Nephron progenitor cell (in vitro differentiated cells): ENCODE data around the gene MAPK12.

Experiments
- DNase-seq: peaks from one replicate; pipeline ENCODE4 v3.0.0; 2021
- H3K27ac Mint-ChIP-seq: 2 replicates; pipeline ENCODE4 v1.8.0; 2021; ENCODE audit warnings: mild to moderate bottlenecking, moderate library complexity, mixed read lengths
- H3K27me3 Mint-ChIP-seq: 2 replicates; pipeline ENCODE4 v1.8.0; 2021; ENCODE audit warnings: mild to moderate bottlenecking, low read depth, mixed read lengths; ENCODE audit not compliant: poor library complexity
- H3K36me3 Mint-ChIP-seq: 2 replicates; pipeline ENCODE4 v1.8.0; 2021; ENCODE audit warnings: low read depth, mixed read lengths
- H3K4me1 Mint-ChIP-seq: 2 replicates; pipeline ENCODE4 v1.8.0; 2021; ENCODE audit warnings: mixed read lengths
- H3K4me3 Mint-ChIP-seq: 2 replicates; pipeline ENCODE4 v1.8.0; 2021; ENCODE audit warnings: mild to moderate bottlenecking, moderate library complexity, mixed read lengths
- H3K9me3 Mint-ChIP-seq: 2 replicates; pipeline ENCODE4 v1.8.0; 2021; ENCODE audit warnings: mild to moderate bottlenecking, moderate library complexity, mixed read lengths
- TF ChIP-seq, protein P1 (sequence below): fragments of 200-600 bp; sonication (generic); IDR thresholded peaks from 2 replicates; pipeline ENCODE4 v1.5.0; 2021; ENCODE audit warnings: antibody characterized with exemption

MAPK12 gene

GRCh38 chr22:50242406-50242949 lies 19.0 kb downstream of the MAPK12 start:
- Mint-ChIP-seq H3K4me1 (peaks cover 49% of the 10 kb centered on the region), H3K27ac (no peak overlapping the region), H3K27me3 (peaks cover 7% of the 10 kb centered on the region), H3K9me3 (no peaks in the 10 kb centered on the region), H3K36me3 (peaks cover 7% of the 10 kb centered on the region), H3K4me3 (peak overlapping the region; percentile 96)
- TF ChIP-seq, protein P1, sequence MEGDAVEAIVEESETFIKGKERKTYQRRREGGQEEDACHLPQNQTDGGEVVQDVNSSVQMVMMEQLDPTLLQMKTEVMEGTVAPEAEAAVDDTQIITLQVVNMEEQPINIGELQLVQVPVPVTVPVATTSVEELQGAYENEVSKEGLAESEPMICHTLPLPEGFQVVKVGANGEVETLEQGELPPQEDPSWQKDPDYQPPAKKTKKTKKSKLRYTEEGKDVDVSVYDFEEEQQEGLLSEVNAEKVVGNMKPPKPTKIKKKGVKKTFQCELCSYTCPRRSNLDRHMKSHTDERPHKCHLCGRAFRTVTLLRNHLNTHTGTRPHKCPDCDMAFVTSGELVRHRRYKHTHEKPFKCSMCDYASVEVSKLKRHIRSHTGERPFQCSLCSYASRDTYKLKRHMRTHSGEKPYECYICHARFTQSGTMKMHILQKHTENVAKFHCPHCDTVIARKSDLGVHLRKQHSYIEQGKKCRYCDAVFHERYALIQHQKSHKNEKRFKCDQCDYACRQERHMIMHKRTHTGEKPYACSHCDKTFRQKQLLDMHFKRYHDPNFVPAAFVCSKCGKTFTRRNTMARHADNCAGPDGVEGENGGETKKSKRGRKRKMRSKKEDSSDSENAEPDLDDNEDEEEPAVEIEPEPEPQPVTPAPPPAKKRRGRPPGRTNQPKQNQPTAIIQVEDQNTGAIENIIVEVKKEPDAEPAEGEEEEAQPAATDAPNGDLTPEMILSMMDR: no peak
- no peak for DNase-seq

GRCh38 chr22:50238755-50239154 lies 22.7 kb downstream of the MAPK12 start:
- Mint-ChIP-seq H3K36me3 (peaks cover 24% of the 10 kb centered on the region), H3K27ac (no peak overlapping the region), H3K9me3 (no peaks in the 10 kb centered on the region), H3K4me1 (peaks cover 29% of the 10 kb centered on the region), H3K27me3 (peaks cover 14% of the 10 kb centered on the region), H3K4me3 (no peak overlapping the region)
- TF ChIP-seq, protein P1: no peak
- DNase-seq: no peak

DNA sequence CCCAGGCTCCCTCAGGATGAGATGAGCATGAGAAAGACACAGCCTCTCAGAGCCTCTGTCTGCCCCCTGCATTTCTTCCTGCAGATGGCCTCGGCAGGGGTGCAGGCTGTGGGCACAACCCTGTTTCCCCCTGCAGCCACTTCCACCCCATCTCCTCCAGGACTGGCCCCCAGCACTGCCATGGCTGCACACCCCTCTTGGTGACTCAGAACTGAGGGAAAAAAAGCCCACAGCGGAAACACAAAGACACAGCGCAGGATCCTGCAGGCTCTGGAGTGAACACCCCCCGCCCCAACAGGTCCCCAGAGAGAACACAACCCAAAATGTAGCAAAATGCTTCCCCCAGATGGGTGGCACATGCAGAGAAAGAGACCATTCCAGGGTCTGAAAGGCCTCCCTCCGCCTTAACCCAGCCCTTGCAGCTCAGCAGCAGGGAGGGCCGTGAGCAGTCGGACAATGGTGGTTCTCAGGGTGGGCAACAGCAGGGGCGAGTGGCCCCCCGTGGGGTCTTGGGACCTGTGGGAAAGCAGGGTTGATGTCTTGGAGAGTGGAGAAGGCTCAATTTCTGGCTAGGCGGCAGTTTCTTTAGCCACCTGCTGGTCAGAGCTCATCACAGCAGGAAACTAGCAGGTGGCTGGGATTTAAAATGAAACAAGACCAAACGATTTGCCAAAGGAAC lies 24.6 kb downstream of the MAPK12 start:
- no peak overlapping the region for H3K27ac Mint-ChIP-seq
- peaks cover 12% of the 10 kb centered on the region for H3K27me3 Mint-ChIP-seq

DNA sequence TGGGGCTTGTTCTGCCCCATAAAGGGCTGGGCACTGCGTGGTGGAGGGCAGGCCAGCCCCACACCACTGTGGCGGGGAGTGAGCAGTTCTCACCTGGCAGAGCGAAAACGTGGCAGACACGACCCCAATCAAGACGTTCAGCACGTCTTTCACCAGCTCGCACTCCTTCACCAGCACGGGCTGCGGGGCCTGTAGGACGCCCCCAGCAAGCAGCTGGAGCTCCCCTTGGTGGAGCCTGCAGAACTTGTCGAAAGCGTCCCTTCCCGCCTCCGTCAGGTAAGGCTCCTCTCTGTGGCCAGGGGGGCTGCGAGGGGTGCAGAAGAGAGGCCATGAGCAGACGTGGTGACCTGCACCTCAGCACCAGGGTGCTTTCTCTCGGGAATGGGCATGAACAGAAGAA lies 28.3 kb downstream of the MAPK12 start:
- H3K36me3 Mint-ChIP-seq: peaks cover 34% of the 10 kb centered on the region
- H3K9me3 Mint-ChIP-seq: no peaks in the 10 kb centered on the region
- H3K4me1 Mint-ChIP-seq: no peaks in the 10 kb centered on the region
- peaks cover 13% of the 10 kb centered on the region for H3K27me3 Mint-ChIP-seq
- H3K27ac Mint-ChIP-seq: no peak overlapping the region
- H3K4me3 Mint-ChIP-seq: no peak overlapping the region
- DNase-seq: no peak
- TF ChIP-seq, protein P1: no peak

More for the DNA sequence above, 24.6 kb downstream of the MAPK12 start:
- peak; percentile 31 for DNase-seq
- peaks cover 11% of the 10 kb centered on the region for H3K4me1 Mint-ChIP-seq
- no peaks in the 10 kb centered on the region for H3K9me3 Mint-ChIP-seq
- TF ChIP-seq, protein P1: peak; percentile 48
- no peak overlapping the region for H3K4me3 Mint-ChIP-seq
- peaks cover 29% of the 10 kb centered on the region for H3K36me3 Mint-ChIP-seq

DNA sequence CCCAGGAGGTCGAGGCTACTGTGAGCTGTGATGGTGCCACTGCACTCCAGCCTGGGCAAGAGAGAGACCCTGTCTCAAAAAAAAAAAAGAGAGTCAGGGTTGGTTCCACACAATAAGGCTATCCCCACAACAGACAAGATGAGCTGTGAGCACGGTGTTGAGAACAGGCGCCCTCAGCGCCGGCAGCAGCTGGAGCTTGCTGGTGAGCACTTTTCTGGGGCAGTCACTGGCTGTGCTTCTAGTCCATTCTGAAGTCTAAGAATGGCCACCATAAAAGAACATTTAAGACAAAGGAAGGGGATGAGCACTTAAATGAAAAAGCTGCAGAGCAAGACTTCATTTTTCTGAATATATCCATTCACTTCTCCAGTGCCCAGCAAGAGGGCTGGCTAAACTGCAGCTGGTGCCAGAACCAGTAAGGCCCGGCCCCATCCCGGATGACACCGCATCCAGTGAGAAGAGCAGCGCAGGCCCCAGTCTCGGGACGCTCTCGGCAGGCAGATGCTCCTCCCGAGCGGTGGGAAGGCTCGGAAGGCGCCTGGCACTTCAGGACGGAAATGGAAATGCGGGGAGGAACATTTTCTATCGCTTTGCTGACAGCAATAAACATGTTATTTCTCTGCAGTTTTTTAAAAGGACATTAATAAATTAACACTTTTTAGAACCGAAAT lies 28.9 kb downstream of the MAPK12 start:
- no peaks in the 10 kb centered on the region for H3K9me3 Mint-ChIP-seq
- TF ChIP-seq, protein P1: no peak
- H3K27ac Mint-ChIP-seq: peak overlapping the region; percentile 38
- peaks cover 10% of the 10 kb centered on the region for H3K27me3 Mint-ChIP-seq
- no peak overlapping the region for H3K4me3 Mint-ChIP-seq
- no peaks in the 10 kb centered on the region for H3K4me1 Mint-ChIP-seq
- DNase-seq: no peak
- peaks cover 28% of the 10 kb centered on the region for H3K36me3 Mint-ChIP-seq
